Measurements from ENCODE around the gene TVP23C.

- TF ChIP-seq FOXK2 (IDR thresholded peaks at IDR 0.05): no peak
- TF ChIP-seq FOXM1 (IDR thresholded peaks at IDR 0.05; ENCODE audit: borderline replicate concordance): no peak
- no peak for TF ChIP-seq ZNF384 (IDR thresholded peaks at IDR 0.05)
- TF ChIP-seq LEF1 (IDR thresholded peaks at IDR 0.05; ENCODE audit: borderline replicate concordance): no peak
Observed at GRCh38 chr17:15468126-15468525, 95.2 kb downstream of the TVP23C start.

Measured in HEK293T (cell line).